HCT116 (cell line): ENCODE data around the gene RIN3. TPM values are rescaled to one million over a fixed set of nuclear protein-coding genes. Genes with fewer than 3 reads are reported as not detected.

ENCODE experiments used
- ATAC-seq: fragments of 200-7000 bp; cut with Tn5 transposase; 2 replicates; pipeline ENCODE4 v1.9.1; 2020; ENCODE audit warnings: mild to moderate bottlenecking, moderate library complexity
- BruUV-seq: library from RNA; stranded (reverse); fragments of 400-500 nt; replicated peaks from 2 replicates; lab custom pipeline; 2021; lab: Mats Ljungman, UMichigan
- CTCF ChIA-PET: fragments of 300-600 bp; sonication (Branson Sonifier 250); formaldehyde crosslinking; loops from one replicate; lab custom pipeline; 2021; ENCODE audit warnings: antibody characterized with exemption; lab: Charles Lee
- POLR2A ChIA-PET: fragments of 300-600, 350-600 bp; sonication (Branson Sonifier 250); formaldehyde crosslinking; loops from one replicate; lab custom pipeline; 2021; ENCODE audit warnings: antibody characterized with exemption; lab: Charles Lee
- RAD21 ChIA-PET, 2 experiments: fragments of 300-600 bp; sonication (Branson Sonifier 250); formaldehyde crosslinking; loops; one replicate each; lab custom pipeline; 2023; ENCODE audit warnings: low total read pairs in 2 of 2; ENCODE audit not compliant: uncharacterized antibody in 2 of 2, unreplicated experiment in 2 of 2, low non-redundant PET in 1 of 2; lab: Charles Lee
- DNase-seq: peaks from one replicate; pipeline ENCODE4 v3.0.0-alpha.2; 2010; ENCODE audit warnings: low read depth, low spot score
- H2AFZ ChIP-seq: fragments of 200-600 bp; shearing (Covaris generic), sonication (generic); 2 replicates; pipeline ENCODE4 v1.6.1; 2017; ENCODE audit warnings: low read depth, mixed run types, mixed read lengths, antibody characterized with exemption, low read length; ENCODE audit not compliant: poor library complexity, severe bottlenecking
- H3K27ac ChIP-seq: 2 replicates; pipeline ENCODE4 v1.5.1; 2012; ENCODE audit warnings: low read depth, low read length
- H3K27me3 ChIP-seq: fragments of 200-600 bp; sonication (generic); 2 replicates; pipeline ENCODE4 v1.6.1; 2016; ENCODE audit warnings: mixed run types, low read length, mixed read lengths; ENCODE audit not compliant: insufficient read depth
- H3K36me3 ChIP-seq, 2 experiments: fragments of 200-500 bp in 1 of 2; fragments of 200-600 bp in 1 of 2; sonication (Bioruptor generic) in 1 of 2; sonication (generic) in 1 of 2; 2 replicates each; pipeline versions ENCODE4 v1.5.1 to v1.6.1; 2014 to 2016; ENCODE audit warnings: low read length in 2 of 2, inconsistent platforms in 1 of 2, mixed read lengths in 1 of 2, mixed run types in 1 of 2; ENCODE audit not compliant: insufficient read depth in 2 of 2, control insufficient read depth in 1 of 2
- H3K4me1 ChIP-seq, 2 experiments: fragments of 200-600 bp in 1 of 2; sonication (generic) in 1 of 2; 2 replicates each; pipeline versions ENCODE4 v1.5.1 to v1.6.1; 2012 to 2017; ENCODE audit warnings: low read length in 2 of 2, inconsistent platforms in 1 of 2, mild to moderate bottlenecking in 1 of 2, mixed read lengths in 1 of 2, mixed run types in 1 of 2, moderate library complexity in 1 of 2; ENCODE audit not compliant: insufficient read depth in 2 of 2, control insufficient read depth in 1 of 2
- H3K4me2 ChIP-seq: fragments of 200-600 bp; sonication (generic); 2 replicates; pipeline ENCODE4 v1.6.1; 2017; ENCODE audit warnings: mixed run types, low read length, mixed read lengths
- H3K4me3 ChIP-seq, 2 experiments: fragments of 200-600 bp in 1 of 2; sonication (generic) in 1 of 2; replicated peaks in 1 of 2; 2 replicates each; pipeline ENCODE4 v1.5.1; 2011 to 2016; ENCODE audit warnings: low read length in 2 of 2, control low read depth in 1 of 2, low read depth in 1 of 2, mild to moderate bottlenecking in 1 of 2, mixed read lengths in 1 of 2, mixed run types in 1 of 2
- H3K79me2 ChIP-seq: fragments of 200-600 bp; sonication (generic); 2 replicates; pipeline ENCODE4 v1.6.1; 2017; ENCODE audit warnings: mild to moderate bottlenecking, mixed run types, low read length, moderate library complexity, mixed read lengths; ENCODE audit not compliant: insufficient read depth
- H3K9ac ChIP-seq: fragments of 200-600 bp; sonication (generic); 2 replicates; pipeline ENCODE4 v1.6.1; 2016; ENCODE audit warnings: low read length, mixed read lengths
- H3K9me2 ChIP-seq: fragments of 200-600 bp; sonication (generic), shearing (Covaris generic); 2 replicates; pipeline ENCODE4 v1.6.1; 2017; ENCODE audit warnings: mixed run types, mild to moderate bottlenecking, moderate library complexity; ENCODE audit not compliant: insufficient read depth
- H3K9me3 ChIP-seq, 2 experiments: fragments of 200-500 bp in 1 of 2; fragments of 200-600 bp in 1 of 2; sonication (Bioruptor generic) in 1 of 2; sonication (generic) in 1 of 2; 2 replicates each; pipeline ENCODE4 v1.6.1; 2014 to 2017; ENCODE audit warnings: low read length in 2 of 2, mixed read lengths in 2 of 2, inconsistent platforms in 1 of 2, low read depth in 1 of 2, mild to moderate bottlenecking in 1 of 2, mixed run types in 1 of 2, moderate library complexity in 1 of 2; ENCODE audit not compliant: control insufficient read depth in 1 of 2, insufficient read depth in 1 of 2
- H4K20me1 ChIP-seq: fragments of 200-600 bp; sonication (generic), shearing (Covaris generic); 2 replicates; pipeline ENCODE4 v1.6.1; 2017; ENCODE audit warnings: mixed run types, mild to moderate bottlenecking, moderate library complexity; ENCODE audit not compliant: insufficient read depth
- CBX3 ChIP-seq: IDR thresholded peaks from 2 replicates; pipeline ENCODE4 v1.6.1; 2012; ENCODE audit warnings: low read depth
- CEBPB ChIP-seq: IDR thresholded peaks from 2 replicates; pipeline ENCODE4 v1.6.1; 2012; ENCODE audit warnings: low read depth
- ELF1 ChIP-seq: IDR thresholded peaks from 2 replicates; pipeline ENCODE4 v1.6.1; 2012; ENCODE audit warnings: low read depth, borderline replicate concordance
- FOSL1 ChIP-seq: IDR thresholded peaks from 2 replicates; pipeline ENCODE4 v1.6.1; 2012; ENCODE audit warnings: low read depth
- POLR2AphosphoS5 ChIP-seq: IDR thresholded peaks from 2 replicates; pipeline ENCODE4 v1.6.1; 2011; ENCODE audit warnings: mild to moderate bottlenecking, low read depth, low read length, moderate library complexity
- RAD21 ChIP-seq: IDR thresholded peaks from 2 replicates; pipeline ENCODE4 v1.6.1; 2012; ENCODE audit warnings: low read depth, mild to moderate bottlenecking
- SIN3A ChIP-seq: IDR thresholded peaks from 2 replicates; pipeline ENCODE4 v1.6.1; 2012; ENCODE audit warnings: low read depth
- SP1 ChIP-seq: IDR thresholded peaks from 2 replicates; pipeline ENCODE4 v1.6.1; 2012; ENCODE audit warnings: low read depth
- SRF ChIP-seq: IDR thresholded peaks from 2 replicates; pipeline ENCODE4 v1.6.1; 2012; ENCODE audit warnings: low read depth
- TCF7L2 ChIP-seq: IDR thresholded peaks from 2 replicates; pipeline ENCODE4 v1.7.0; 2011; ENCODE audit warnings: borderline replicate concordance, inconsistent platforms; ENCODE audit not compliant: insufficient read depth, insufficient read length; ENCODE audit errors: extremely low read depth
- ZBTB33 ChIP-seq: IDR thresholded peaks from 2 replicates; pipeline ENCODE4 v1.6.1; 2011; ENCODE audit warnings: mild to moderate bottlenecking, low read length, moderate library complexity; ENCODE audit not compliant: insufficient replicate concordance; ENCODE audit errors: extremely low read depth
- intact Hi-C: fragments of 100-400 bp; cut with micrococcal nuclease; formaldehyde crosslinking; loops from 2 replicates; pipeline ENCODE4 v1.10.0; 2022
- total RNA-seq: library from RNA; stranded (reverse); gene quantifications from one replicate; pipeline ENCODE4 v1.2.1, GENCODE V29; 2021; ENCODE audit not compliant: unreplicated experiment
- TF ChIP-seq, protein P1 (sequence below), 3 experiments: fragments of 200-600 bp in 1 of 3; sonication (generic) in 1 of 3; IDR thresholded peaks in 2 of 3; conservative IDR thresholded peaks in 1 of 3; 2 replicates each; pipeline ENCODE4 v1.5.1; 2012 to 2017; ENCODE audit warnings: low read depth in 2 of 3, low read length in 2 of 3, antibody characterized with exemption in 1 of 3, borderline replicate concordance in 1 of 3, control low read depth in 1 of 3, mild to moderate bottlenecking in 1 of 3, mixed read lengths in 1 of 3, mixed run types in 1 of 3, moderate library complexity in 1 of 3; ENCODE audit not compliant: insufficient read depth in 1 of 3
- TF ChIP-seq, protein P2 (sequence below): IDR thresholded peaks from 2 replicates; pipeline ENCODE4 v1.6.1; 2012

Gene RIN3
- total RNA-seq, 1 experiment from 2014 or later, result 22.2 TPM

DNA sequence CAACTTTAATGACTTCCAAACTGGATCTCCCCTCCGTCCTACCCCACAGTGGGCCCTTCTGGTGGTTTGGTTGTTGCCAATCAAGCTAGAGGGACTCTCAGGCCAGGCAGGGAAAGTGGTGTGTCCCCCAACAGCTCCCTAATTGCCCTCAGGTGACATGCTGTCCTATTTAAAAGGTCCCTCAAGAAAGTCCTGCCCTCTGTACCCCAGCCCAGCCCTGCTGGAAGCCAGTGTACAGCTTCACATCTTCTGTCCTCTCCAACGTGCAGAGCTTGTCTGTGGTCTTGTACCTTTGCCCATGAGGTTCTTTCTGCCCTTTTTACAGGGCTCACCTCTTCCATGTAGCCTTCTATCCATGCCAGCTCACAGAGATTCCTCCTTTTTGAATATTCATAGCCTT is 4.2 kb downstream of the RIN3 start:
- DNase-seq, result no peak
- Histone ChIP-seq H3K27me3 (no peaks in the 10 kb centered on the region), H4K20me1 (no peaks in the 10 kb centered on the region), H3K9me2 (no peaks in the 10 kb centered on the region), H3K27ac (no peak overlapping the region), H3K36me3 (no peaks in the 10 kb centered on the region), H3K4me2 (no peak overlapping the region), H3K4me1 (peaks cover 8 to 19% of the 10 kb centered on the region in 2 experiments), H3K79me2 (peaks cover 22% of the 10 kb centered on the region; the same call in 1 of the 2 replicates), H3K9me3 (no peaks in the 10 kb centered on the region), H3K9ac (no peak overlapping the region)
- POLR2A ChIA-PET, result no interaction called here
- BruUV-seq, result no TSS peak
- CTCF ChIA-PET, result no interaction called here
- intact Hi-C loops, result no loop called here
- RAD21 ChIA-PET, result no interaction called here
- TF ChIP-seq SRF (no peak), TCF7L2 (no peak), ZBTB33 (no peak), SIN3A (no peak), POLR2AphosphoS5 (no peak), ELF1 (no peak), CBX3 (no peak), RAD21 (no peak), FOSL1 (no peak), CEBPB (no peak), SP1 (no peak)
- TF ChIP-seq, protein P1, sequence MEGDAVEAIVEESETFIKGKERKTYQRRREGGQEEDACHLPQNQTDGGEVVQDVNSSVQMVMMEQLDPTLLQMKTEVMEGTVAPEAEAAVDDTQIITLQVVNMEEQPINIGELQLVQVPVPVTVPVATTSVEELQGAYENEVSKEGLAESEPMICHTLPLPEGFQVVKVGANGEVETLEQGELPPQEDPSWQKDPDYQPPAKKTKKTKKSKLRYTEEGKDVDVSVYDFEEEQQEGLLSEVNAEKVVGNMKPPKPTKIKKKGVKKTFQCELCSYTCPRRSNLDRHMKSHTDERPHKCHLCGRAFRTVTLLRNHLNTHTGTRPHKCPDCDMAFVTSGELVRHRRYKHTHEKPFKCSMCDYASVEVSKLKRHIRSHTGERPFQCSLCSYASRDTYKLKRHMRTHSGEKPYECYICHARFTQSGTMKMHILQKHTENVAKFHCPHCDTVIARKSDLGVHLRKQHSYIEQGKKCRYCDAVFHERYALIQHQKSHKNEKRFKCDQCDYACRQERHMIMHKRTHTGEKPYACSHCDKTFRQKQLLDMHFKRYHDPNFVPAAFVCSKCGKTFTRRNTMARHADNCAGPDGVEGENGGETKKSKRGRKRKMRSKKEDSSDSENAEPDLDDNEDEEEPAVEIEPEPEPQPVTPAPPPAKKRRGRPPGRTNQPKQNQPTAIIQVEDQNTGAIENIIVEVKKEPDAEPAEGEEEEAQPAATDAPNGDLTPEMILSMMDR (IDR thresholded peaks at IDR 0.05 in 2 of 3, conservative IDR thresholded peaks at IDR 0.05 in 1 of 3; ENCODE audit: borderline replicate concordance in 1 of 3, insufficient read depth in 1 of 3, low read depth in 2 of 3, low read length in 2 of 3), result no peak
- TF ChIP-seq, protein P2, sequence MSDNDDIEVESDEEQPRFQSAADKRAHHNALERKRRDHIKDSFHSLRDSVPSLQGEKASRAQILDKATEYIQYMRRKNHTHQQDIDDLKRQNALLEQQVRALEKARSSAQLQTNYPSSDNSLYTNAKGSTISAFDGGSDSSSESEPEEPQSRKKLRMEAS, result no peak
- TF ChIP-seq, all 23 proteins: peak for 0
- Histone ChIP-seq H3K4me3 (no peak overlapping the region), H2AFZ (no peak overlapping the region)
- no peak for ATAC-seq
